Measurements from ENCODE around the gene HDGF.

The HDGF gene

GRCh38 chr1:156693848-156694689, 57.4 kb downstream of the HDGF start:
- no peak for DNase-seq (ENCODE audit: low read depth, low spot score)
- no peak overlapping the region for H3K4me3 ChIP-seq (ENCODE audit: low read depth, low read length)
- in situ Hi-C loops (cut with HindIII; ENCODE audit: low sequenced_read_pairs): no loop called here
- TF ChIP-seq CTCF (IDR thresholded peaks at IDR 0.05; ENCODE audit: low read depth, low read length): no peak

- peak; percentile 22 for DNase-seq (ENCODE audit: low read depth, low spot score)
- no peak for TF ChIP-seq CTCF (IDR thresholded peaks at IDR 0.05; ENCODE audit: low read depth, low read length)
- in situ Hi-C loops (cut with HindIII; ENCODE audit: low sequenced_read_pairs): no loop called here
- no peak overlapping the region for H3K4me3 ChIP-seq (ENCODE audit: low read depth, low read length)
Observed at GRCh38 chr1:156692925-156693847, 58.3 kb downstream of the HDGF start.

- no peak overlapping the region for H3K4me3 ChIP-seq (ENCODE audit: low read depth, low read length)
- in situ Hi-C loops (cut with HindIII; ENCODE audit: low sequenced_read_pairs): no loop called here
- no peak for TF ChIP-seq CTCF (IDR thresholded peaks at IDR 0.05; ENCODE audit: low read depth, low read length)
- no peak for DNase-seq (ENCODE audit: low read depth, low spot score)
Observed at GRCh38 chr1:156692441-156692924, 59.0 kb downstream of the HDGF start.

Measured in astrocyte of the spinal cord (primary cell).